Measurements from ENCODE around the gene ALOX5AP.

Gene ALOX5AP

GRCh38 chr13:30714629-30715371 is 20.5 kb upstream of the ALOX5AP start:
- DNase-seq (ENCODE audit: low read depth, low spot score): no peak

- no peak for DNase-seq (ENCODE audit: low read depth, low spot score)
Observed at GRCh38 chr13:30715372-30715756, 20.0 kb upstream of the ALOX5AP start.

- DNase-seq (ENCODE audit: low read depth, low spot score): no peak
Observed at GRCh38 chr13:30715837-30716236, 19.5 kb upstream of the ALOX5AP start.

GRCh38 chr13:30718661-30719524 is 16.4 kb upstream of the ALOX5AP start:
- no peak for DNase-seq (ENCODE audit: low read depth, low spot score)

GRCh38 chr13:30719525-30719914 is 15.8 kb upstream of the ALOX5AP start:
- no peak for DNase-seq (ENCODE audit: low read depth, low spot score)

- no peak for DNase-seq (ENCODE audit: low read depth, low spot score)
Observed at GRCh38 chr13:30720172-30720869, 15.0 kb upstream of the ALOX5AP start.

- no peak for DNase-seq (ENCODE audit: low read depth, low spot score)
Observed at GRCh38 chr13:30721936-30722335, 13.4 kb upstream of the ALOX5AP start.

GRCh38 chr13:30722361-30722760 is 13.0 kb upstream of the ALOX5AP start:
- DNase-seq (ENCODE audit: low read depth, low spot score): no peak

GRCh38 chr13:30724778-30725177 is 10.6 kb upstream of the ALOX5AP start:
- DNase-seq (ENCODE audit: low read depth, low spot score): no peak

GRCh38 chr13:30725326-30726085 is 9.8 kb upstream of the ALOX5AP start:
- DNase-seq (ENCODE audit: low read depth, low spot score): no peak

- DNase-seq (ENCODE audit: low read depth, low spot score): no peak
Observed at GRCh38 chr13:30726192-30726591, 9.2 kb upstream of the ALOX5AP start.

GRCh38 chr13:30727491-30728355 is 7.6 kb upstream of the ALOX5AP start:
- DNase-seq (ENCODE audit: low read depth, low spot score): no peak

- DNase-seq (ENCODE audit: low read depth, low spot score): no peak
Observed at GRCh38 chr13:30729801-30730200, 5.5 kb upstream of the ALOX5AP start.

- DNase-seq (ENCODE audit: low read depth, low spot score): no peak
Observed at GRCh38 chr13:30730526-30730925, 4.8 kb upstream of the ALOX5AP start.

- DNase-seq (ENCODE audit: low read depth, low spot score): no peak
Observed at GRCh38 chr13:30731361-30732045, 3.8 kb upstream of the ALOX5AP start.

- no peak for DNase-seq (ENCODE audit: low read depth, low spot score)
Observed at GRCh38 chr13:30732046-30732390, 3.3 kb upstream of the ALOX5AP start.

- DNase-seq (ENCODE audit: low read depth, low spot score): no peak
Observed at GRCh38 chr13:30734439-30734838, 904 bp upstream of the ALOX5AP start.

GRCh38 chr13:30735872-30736175 is 481 bp downstream of the ALOX5AP start:
- DNase-seq (ENCODE audit: low read depth, low spot score): no peak

GRCh38 chr13:30736461-30737320 is 1.3 kb downstream of the ALOX5AP start:
- no peak for DNase-seq (ENCODE audit: low read depth, low spot score)

Measured in activated naive CD8-positive, alpha-beta T cell treated with anti-CD3 and anti-CD28 coated beads, Interleukin-2, amount 50 U/mL, for 16 hours (primary cell).